ENCODE data around the gene MEF2A. TPM values are rescaled to one million over a fixed set of nuclear protein-coding genes. Genes with fewer than 3 reads are reported as not detected.
A peak's percentile ranks its signal among the peaks of the same experiment; 100 is the strongest.

The MEF2A gene
- total RNA-seq, 1 experiment from 2014 or later: 30.7 TPM

- TF ChIP-seq JUN (CRISPR knock-in tag; IDR thresholded peaks at IDR 0.05) (no peak), SOX15 (CRISPR knock-in tag; IDR thresholded peaks at IDR 0.05) (no peak), JAZF1 (CRISPR knock-in tag; IDR thresholded peaks at IDR 0.05) (no peak), HMGXB4 (CRISPR knock-in tag; IDR thresholded peaks at IDR 0.05) (no peak), ESRRA (CRISPR knock-in tag; IDR thresholded peaks at IDR 0.05; ENCODE audit: borderline replicate concordance) (no peak), CREB1 (CRISPR knock-in tag; IDR thresholded peaks at IDR 0.05) (no peak), GTF2I (CRISPR knock-in tag; conservative IDR thresholded peaks at IDR 0.05) (no peak), E2F1 (CRISPR knock-in tag; IDR thresholded peaks at IDR 0.05) (no peak), ZNF263 (CRISPR knock-in tag; IDR thresholded peaks at IDR 0.05; ENCODE audit: low read depth) (no peak), ETV6 (CRISPR knock-in tag; IDR thresholded peaks at IDR 0.05) (no peak), HMGA2 (CRISPR knock-in tag; IDR thresholded peaks at IDR 0.05) (no peak), RORB (CRISPR knock-in tag; IDR thresholded peaks at IDR 0.05) (no peak), ATF6 (CRISPR knock-in tag; IDR thresholded peaks at IDR 0.05) (no peak), PRDM15 (CRISPR knock-in tag; IDR thresholded peaks at IDR 0.05) (no peak), IRF2 (CRISPR knock-in tag; IDR thresholded peaks at IDR 0.05; ENCODE audit: borderline replicate concordance, low read depth) (no peak), ZNF416 (CRISPR knock-in tag; IDR thresholded peaks at IDR 0.05) (no peak), ZNF317 (CRISPR knock-in tag; IDR thresholded peaks at IDR 0.05; ENCODE audit: borderline replicate concordance, low read depth) (no peak), NFYB (CRISPR knock-in tag; conservative IDR thresholded peaks at IDR 0.05; ENCODE audit: low read depth) (no peak), TEAD4 (CRISPR knock-in tag; IDR thresholded peaks at IDR 0.05) (no peak)
- DNase-seq (ENCODE audit: low spot score): no peak
- ATAC-seq: no peak
- Mint-ChIP-seq H3K36me3 (peaks cover 20% of the 10 kb centered on the region), H3K4me3 (no peak overlapping the region), H3K9me3 (peaks cover 13% of the 10 kb centered on the region), H3K27me3 (ENCODE audit: low read depth) (peaks cover 7% of the 10 kb centered on the region), H3K4me1 (peaks cover 37% of the 10 kb centered on the region), H3K27ac (peak overlapping the region; percentile 49; the same call in 1 of the 2 replicates)
- ChIA-PET CTCF (interaction anchor here (0.5 to 6.3 kb wide), 7 partner anchors 12 to 456 kb away, joined by 3 to 80 read pairs (median 7); no protein-coding TSS in a partner anchor), POLR2A (no interaction called here)
These were observed 163.5 kb downstream of the MEF2A start for GRCh38 chr15:99729327-99729726.

- H3K9me3 Mint-ChIP-seq: peaks cover 8% of the 10 kb centered on the region
- H3K36me3 Mint-ChIP-seq: peaks cover 15% of the 10 kb centered on the region
- ChIA-PET POLR2A (no interaction called here), CTCF (interaction anchor here (1.0 to 6.3 kb wide), 6 partner anchors 13 to 457 kb away, joined by 3 to 80 read pairs (median 7); no protein-coding TSS in a partner anchor)
- TF ChIP-seq NFE2L1 (CRISPR knock-in tag; IDR thresholded peaks at IDR 0.05): no peak
- TF ChIP-seq NR3C1 (CRISPR knock-in tag; conservative IDR thresholded peaks at IDR 0.05; ENCODE audit: low read depth): no peak
- no peak for TF ChIP-seq ZBTB21 (CRISPR knock-in tag; IDR thresholded peaks at IDR 0.05; ENCODE audit: borderline replicate concordance)
- TF ChIP-seq ATF6 (CRISPR knock-in tag; IDR thresholded peaks at IDR 0.05): no peak
- no peak for TF ChIP-seq TEAD4 (CRISPR knock-in tag; IDR thresholded peaks at IDR 0.05)
- TF ChIP-seq SMAD4 (CRISPR knock-in tag; IDR thresholded peaks at IDR 0.05): no peak
- no peak for TF ChIP-seq ETV6 (CRISPR knock-in tag; IDR thresholded peaks at IDR 0.05)
- no peak for TF ChIP-seq MXD4 (CRISPR knock-in tag; IDR thresholded peaks at IDR 0.05; ENCODE audit: borderline replicate concordance)
- TF ChIP-seq ZNF138 (CRISPR knock-in tag; conservative IDR thresholded peaks at IDR 0.05): no peak
- DNase-seq (ENCODE audit: low spot score) (peak; percentile 52), ATAC-seq (0 out of 2 replicates have a peak, but pooled peaks have one; percentile 2)
- no peak overlapping the region for H3K27ac Mint-ChIP-seq
- H3K4me1 Mint-ChIP-seq: peaks cover 37% of the 10 kb centered on the region
- H3K27me3 Mint-ChIP-seq (ENCODE audit: low read depth): peaks cover 7% of the 10 kb centered on the region
- peak overlapping the region; percentile 7; the same call in 1 of the 2 replicates for H3K4me3 Mint-ChIP-seq
These were observed 164.1 kb downstream of the MEF2A start for GRCh38 chr15:99729920-99730319.
